Hepatocyte (in vitro differentiated cells): ENCODE results near the gene DGCR2.
"Not testable (repeated sequence)": the region's sequence is repeated elsewhere in the genome, so short reads cannot be mapped to it uniquely, and the experiment has no call there.

ENCODE experiments used
- EZH2 ChIP-seq: fragments of 200-600 bp; sonication (generic); IDR thresholded peaks from 2 replicates; pipeline ENCODE4 v1.6.1; 2016; ENCODE audit warnings: antibody characterized with exemption, mild to moderate bottlenecking, borderline replicate concordance
- TF ChIP-seq, protein P1 (sequence below): fragments of 200-600 bp; sonication (generic); IDR thresholded peaks from 2 replicates; pipeline ENCODE4 v1.5.1; 2016; ENCODE audit warnings: antibody characterized with exemption, mild to moderate bottlenecking; ENCODE audit not compliant: poor library complexity

GRCh38 chr22:19032156-19032785 lies 89.9 kb downstream of the DGCR2 start:
- TF ChIP-seq, protein P1, sequence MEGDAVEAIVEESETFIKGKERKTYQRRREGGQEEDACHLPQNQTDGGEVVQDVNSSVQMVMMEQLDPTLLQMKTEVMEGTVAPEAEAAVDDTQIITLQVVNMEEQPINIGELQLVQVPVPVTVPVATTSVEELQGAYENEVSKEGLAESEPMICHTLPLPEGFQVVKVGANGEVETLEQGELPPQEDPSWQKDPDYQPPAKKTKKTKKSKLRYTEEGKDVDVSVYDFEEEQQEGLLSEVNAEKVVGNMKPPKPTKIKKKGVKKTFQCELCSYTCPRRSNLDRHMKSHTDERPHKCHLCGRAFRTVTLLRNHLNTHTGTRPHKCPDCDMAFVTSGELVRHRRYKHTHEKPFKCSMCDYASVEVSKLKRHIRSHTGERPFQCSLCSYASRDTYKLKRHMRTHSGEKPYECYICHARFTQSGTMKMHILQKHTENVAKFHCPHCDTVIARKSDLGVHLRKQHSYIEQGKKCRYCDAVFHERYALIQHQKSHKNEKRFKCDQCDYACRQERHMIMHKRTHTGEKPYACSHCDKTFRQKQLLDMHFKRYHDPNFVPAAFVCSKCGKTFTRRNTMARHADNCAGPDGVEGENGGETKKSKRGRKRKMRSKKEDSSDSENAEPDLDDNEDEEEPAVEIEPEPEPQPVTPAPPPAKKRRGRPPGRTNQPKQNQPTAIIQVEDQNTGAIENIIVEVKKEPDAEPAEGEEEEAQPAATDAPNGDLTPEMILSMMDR: not testable (repeated sequence)
- TF ChIP-seq EZH2: not testable (repeated sequence)
